ENCODE results near the gene CHP1. TPM values are rescaled to one million over a fixed set of nuclear protein-coding genes. Genes with fewer than 3 reads are reported as not detected.
"Not testable (repeated sequence)": the region's sequence is repeated elsewhere in the genome, so short reads cannot be mapped to it uniquely, and the experiment has no call there.

The CHP1 gene
- total and polyA plus RNA-seq, 8 donors: 59.6 to 387 (median 118) TPM

- intact Hi-C loops (cut with DNase I; ENCODE audit: low total_unique reads): no loop called here
- 25 to 39% (median 37%) methylated on average over 10 of the region's 10 CpGs for WGBS, 5 donors
- H3K9me3 ChIP-seq: no peaks in the 10 kb centered on the region
- no peak for DNase-seq
- TF ChIP-seq POLR2A (IDR thresholded peaks at IDR 0.05) (no peak), EP300 (IDR thresholded peaks at IDR 0.05) (no peak), POLR2AphosphoS5 (IDR thresholded peaks at IDR 0.05) (no peak), CTCF (IDR thresholded peaks at IDR 0.05) (no peak)
- H3K36me3 ChIP-seq: no peaks in the 10 kb centered on the region
- no peaks in the 10 kb centered on the region for H3K27me3 ChIP-seq
- peaks cover 16 to 42% (median 29%) of the 10 kb centered on the region in 4 donors for H3K4me1 ChIP-seq
- peak overlapping the region; percentile 72 to 97 (median 94) for H3K27ac ChIP-seq
- peak overlapping the region; percentile 69 to 85 (median 76) for H3K4me3 ChIP-seq
Observed at GRCh38 chr15:41230345-41230649, 771 bp upstream of the CHP1 start.

- H3K36me3 ChIP-seq: no peaks in the 10 kb centered on the region
- H3K4me1 ChIP-seq: peaks cover 16 to 50% (median 40%) of the 10 kb centered on the region in 4 donors
- H3K27ac ChIP-seq: peak overlapping the region; percentile 88 to 97 (median 94)
- peak in 1 of 2 donors; percentile 49 for DNase-seq
- H3K4me3 ChIP-seq: peak overlapping the region; percentile 69 to 85 (median 76)
- H3K27me3 ChIP-seq: no peaks in the 10 kb centered on the region
- H3K9me3 ChIP-seq: no peaks in the 10 kb centered on the region
- TF ChIP-seq POLR2A (IDR thresholded peaks at IDR 0.05): no peak
- TF ChIP-seq EP300 (IDR thresholded peaks at IDR 0.05): no peak
- no peak for TF ChIP-seq POLR2AphosphoS5 (IDR thresholded peaks at IDR 0.05)
- TF ChIP-seq CTCF (IDR thresholded peaks at IDR 0.05): no peak
- intact Hi-C loops (cut with DNase I; ENCODE audit: low total_unique reads): no loop called here
- whole genome bisulfite sequencing, 5 donors: 2 to 4% (median 3%) methylated on average over 18 to 28 of the region's 28 CpGs
Observed at GRCh38 chr15:41231422-41232226, 556 bp downstream of the CHP1 start.

- no peak for TF ChIP-seq POLR2A (IDR thresholded peaks at IDR 0.05)
- TF ChIP-seq POLR2AphosphoS5 (IDR thresholded peaks at IDR 0.05): peak in 1 of 3 donors; percentile 19
- TF ChIP-seq EP300 (IDR thresholded peaks at IDR 0.05): no peak
- DNase-seq: no peak
- H3K27me3 ChIP-seq: no peaks in the 10 kb centered on the region
- intact Hi-C loops (cut with DNase I; ENCODE audit: low total_unique reads): no loop called here
- H3K4me3 ChIP-seq: peak overlapping the region in 1 of 4 donors; percentile 72
- peak overlapping the region in 4 of 5 donors; percentile 18 to 96 (median 94) for H3K27ac ChIP-seq
- peaks cover 16 to 60% (median 48%) of the 10 kb centered on the region in 4 donors for H3K4me1 ChIP-seq
- H3K36me3 ChIP-seq: peaks cover 0 to 7% (median 2%) of the 10 kb centered on the region in 4 donors
- no peaks in the 10 kb centered on the region for H3K9me3 ChIP-seq
- 31 to 48% (median 42%) methylated on average over 1 of the region's 1 CpG for WGBS, 5 donors
Observed at GRCh38 chr15:41233367-41233771, 2.3 kb downstream of the CHP1 start.

GRCh38 chr15:41235228-41235627 is 4.2 kb downstream of the CHP1 start:
- H3K27ac ChIP-seq: peak overlapping the region in 2 of 5 donors; percentile 24
- H3K4me3 ChIP-seq; DNase-seq; intact Hi-C loops (cut with DNase I; ENCODE audit: low total_unique reads); H3K27me3 ChIP-seq; H3K36me3 ChIP-seq; H3K9me3 ChIP-seq: not testable (repeated sequence)
- H3K4me1 ChIP-seq: peaks cover 15 to 71% (median 55%) of the 10 kb centered on the region in 4 donors
- WGBS, 5 donors: 89 to 96% (median 92%) methylated on average over 5 of the region's 5 CpGs

- H3K27me3 ChIP-seq: no peaks in the 10 kb centered on the region
- intact Hi-C loops (cut with DNase I; ENCODE audit: low total_unique reads): no loop called here
- peaks cover 10 to 72% (median 57%) of the 10 kb centered on the region in 4 donors for H3K4me1 ChIP-seq
- peak overlapping the region in 2 of 5 donors; percentile 24 for H3K27ac ChIP-seq
- no peak for DNase-seq
- no peaks in the 10 kb centered on the region for H3K9me3 ChIP-seq
- TF ChIP-seq EP300 (IDR thresholded peaks at IDR 0.05): no peak
- no peak for TF ChIP-seq POLR2A (IDR thresholded peaks at IDR 0.05)
- no peak for TF ChIP-seq CTCF (IDR thresholded peaks at IDR 0.05)
- no peak for TF ChIP-seq POLR2AphosphoS5 (IDR thresholded peaks at IDR 0.05)
- H3K36me3 ChIP-seq: peaks cover 0 to 7% (median 2%) of the 10 kb centered on the region in 4 donors
- H3K4me3 ChIP-seq: no peak overlapping the region
Observed at GRCh38 chr15:41235929-41236328, 4.9 kb downstream of the CHP1 start.

Measured in stomach (tissue), 9 donors.